ENCODE data around the gene ZBTB42.

Gene ZBTB42

DNA sequence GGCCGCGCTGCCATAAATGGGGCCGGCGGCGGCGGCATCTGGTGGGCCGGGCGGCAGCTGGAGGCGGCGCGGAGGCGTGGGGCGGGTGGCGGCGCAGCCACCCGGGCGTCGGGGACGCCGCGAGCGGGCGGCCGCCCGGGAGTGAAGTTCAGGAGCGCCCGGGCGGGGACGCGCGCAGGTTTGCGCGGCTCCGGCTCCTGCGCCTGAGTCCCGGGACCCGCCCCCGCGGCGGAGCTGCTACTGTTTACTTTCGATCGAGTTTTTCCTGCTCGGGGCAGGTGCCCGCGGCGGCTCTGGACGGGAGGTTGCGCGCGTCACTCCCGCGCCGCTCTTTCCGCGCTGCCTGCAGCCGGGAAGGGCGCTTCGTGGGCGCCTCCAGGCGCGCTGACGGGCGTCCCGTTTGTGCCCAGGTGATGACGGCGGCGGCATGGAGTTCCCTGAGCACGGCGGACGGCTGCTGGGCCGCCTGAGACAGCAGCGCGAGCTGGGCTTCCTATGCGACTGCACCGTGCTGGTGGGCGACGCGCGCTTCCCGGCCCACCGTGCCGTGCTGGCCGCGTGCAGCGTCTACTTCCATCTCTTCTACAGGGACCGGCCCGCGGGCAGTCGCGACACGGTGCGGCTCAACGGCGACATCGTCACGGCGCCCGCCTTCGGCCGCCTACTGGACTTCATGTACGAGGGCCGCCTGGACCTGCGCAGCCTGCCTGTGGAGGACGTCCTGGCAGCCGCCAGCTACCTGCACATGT lies at the start of gene ZBTB42:
TSS of gene ZBTB42 (plus strand) at position 331 of the 749 bp plus-strand sequence. CDS start at position 428, 97 bp downstream.
- DNase-seq (ENCODE audit: low spot score): peak; percentile 74

DNA sequence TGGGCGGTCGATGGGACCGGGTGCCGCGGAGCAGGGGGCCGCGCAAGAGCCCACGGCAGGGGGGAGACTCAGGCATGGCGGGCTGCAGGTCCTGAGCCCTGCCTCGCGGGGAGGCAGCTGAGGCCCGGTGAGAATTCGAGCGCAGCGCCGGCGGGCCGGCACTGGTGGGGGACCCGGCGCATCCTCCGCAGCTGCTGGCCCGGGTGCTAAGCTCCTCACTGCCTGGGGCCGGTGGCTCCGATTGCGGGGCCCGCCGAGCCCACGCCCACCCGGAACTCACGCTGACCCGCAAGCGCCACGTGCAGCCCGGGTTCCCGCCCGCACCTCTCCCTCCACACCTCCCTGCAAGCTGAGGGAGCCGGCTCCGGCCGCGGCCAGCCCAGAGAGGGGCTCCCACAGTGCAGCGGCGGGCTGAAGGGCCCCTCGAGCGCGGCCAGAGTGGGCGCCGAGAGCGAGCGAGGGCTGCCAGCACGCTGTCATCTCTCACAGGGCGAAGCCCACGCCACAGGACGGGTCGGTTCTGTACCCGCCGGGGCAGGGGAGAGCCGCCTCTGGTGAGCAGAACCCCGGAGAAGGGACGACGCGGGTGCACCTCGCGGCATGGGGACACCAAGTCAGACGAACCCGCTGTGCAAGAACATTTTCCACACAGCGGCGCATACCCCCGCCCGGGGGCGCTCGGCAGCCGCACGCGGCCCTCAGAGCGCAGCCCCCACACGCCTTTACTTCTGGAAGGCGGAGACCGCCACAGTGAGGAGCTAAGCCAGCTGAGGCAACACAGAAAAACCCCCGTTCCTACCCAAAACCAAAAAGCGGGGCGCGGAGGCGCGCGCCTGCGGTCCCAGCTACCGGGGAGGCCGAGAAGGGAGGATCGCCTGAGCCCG lies 49.1 kb upstream of the ZBTB42 start:
- no peak for DNase-seq (ENCODE audit: low spot score)

DNA sequence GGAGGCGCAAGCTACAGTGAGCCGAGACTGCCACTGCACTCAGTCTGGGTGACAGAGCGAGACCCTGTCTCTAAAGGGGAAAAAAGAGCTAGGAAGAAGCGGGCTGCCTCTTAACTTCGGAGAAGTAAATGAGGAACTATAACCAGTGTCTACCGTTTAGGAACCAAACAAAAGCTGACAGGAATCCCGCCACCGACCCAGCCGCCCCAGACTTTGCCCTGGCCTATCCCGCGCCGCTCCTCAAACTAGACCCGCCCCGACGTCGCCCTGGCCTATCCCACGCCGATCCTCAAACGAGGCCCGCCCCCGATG lies 48.5 kb upstream of the ZBTB42 start:
- DNase-seq (ENCODE audit: low spot score): no peak

DNA sequence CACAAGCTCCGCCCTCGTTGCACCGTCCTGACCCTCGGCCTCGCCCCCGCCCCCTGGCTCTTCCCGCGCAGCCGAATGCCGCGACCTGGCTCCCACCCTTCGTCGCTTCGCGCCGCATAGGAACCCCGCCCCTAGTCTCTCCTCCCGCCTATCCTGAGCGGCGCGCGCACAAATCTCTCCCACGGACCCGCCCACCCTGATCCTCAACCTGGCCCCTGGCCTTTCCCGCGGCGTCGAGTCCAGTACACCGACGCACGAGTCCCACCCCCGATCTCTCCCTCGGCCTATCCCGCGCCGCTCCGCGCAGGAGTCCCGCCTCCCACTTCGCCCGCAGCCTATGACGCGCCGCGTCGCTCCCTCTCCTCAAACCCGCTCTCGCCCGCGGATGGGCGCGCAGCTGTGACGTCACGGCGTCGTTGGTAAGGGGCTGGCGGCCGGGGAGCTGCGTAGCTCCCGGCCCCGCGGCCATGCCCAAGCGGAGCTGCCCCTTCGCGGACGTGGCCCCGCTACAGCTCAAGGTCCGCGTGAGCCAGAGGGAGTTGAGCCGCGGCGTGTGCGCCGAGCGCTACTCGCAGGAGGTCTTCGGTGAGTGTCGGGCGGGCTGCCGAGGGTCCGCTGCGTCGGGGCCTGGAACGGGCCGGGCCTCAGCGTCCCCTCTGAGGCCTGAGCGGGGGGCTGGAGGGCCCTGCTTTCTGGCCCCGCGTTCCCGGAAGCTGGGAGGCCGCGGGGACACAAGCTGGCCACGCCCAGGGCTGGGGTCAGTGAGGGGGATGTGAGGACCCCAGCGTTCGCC lies 48.0 kb upstream of the ZBTB42 start, which contains the start of gene SIVA1:
TSS of gene SIVA1 (plus strand) at position 413 of the 793 bp plus-strand sequence. CDS start at position 468, 55 bp downstream.
- peak; percentile 99 for DNase-seq (ENCODE audit: low spot score)

DNA sequence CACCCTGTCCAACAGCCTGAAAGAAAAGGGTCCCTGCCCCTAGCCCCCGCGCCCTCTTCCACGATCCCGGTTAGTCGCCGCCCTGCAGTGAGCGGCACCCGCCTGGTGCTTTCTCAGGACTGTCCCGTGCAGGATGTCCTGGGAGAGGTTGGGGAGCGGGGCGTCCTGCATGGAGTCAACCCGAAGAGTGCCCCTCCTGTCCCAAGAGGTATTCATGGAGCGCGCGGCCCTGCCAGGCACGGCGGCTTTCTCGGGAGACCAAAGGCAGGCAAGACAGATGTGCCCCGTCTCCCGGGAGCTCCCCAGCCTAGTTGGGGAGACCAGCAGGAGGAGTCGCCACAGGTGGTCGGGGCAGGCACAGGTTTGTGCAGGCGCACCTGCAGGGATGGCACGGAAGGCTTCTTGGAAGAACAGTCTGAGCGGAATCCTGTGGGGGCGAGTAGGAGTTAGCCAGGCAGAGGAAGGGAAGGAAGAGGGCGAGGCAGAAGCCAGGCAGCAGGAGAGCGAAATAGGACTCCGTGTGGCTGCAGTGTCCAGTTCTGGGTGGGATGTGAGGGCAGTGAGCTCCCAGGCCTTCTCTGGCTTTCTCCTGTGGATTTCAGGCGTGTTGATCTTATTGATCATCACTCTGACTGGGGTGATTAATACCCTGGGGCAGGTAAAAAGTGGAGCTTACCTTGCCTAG lies 47.2 kb upstream of the ZBTB42 start:
- DNase-seq (ENCODE audit: low spot score): no peak

DNA sequence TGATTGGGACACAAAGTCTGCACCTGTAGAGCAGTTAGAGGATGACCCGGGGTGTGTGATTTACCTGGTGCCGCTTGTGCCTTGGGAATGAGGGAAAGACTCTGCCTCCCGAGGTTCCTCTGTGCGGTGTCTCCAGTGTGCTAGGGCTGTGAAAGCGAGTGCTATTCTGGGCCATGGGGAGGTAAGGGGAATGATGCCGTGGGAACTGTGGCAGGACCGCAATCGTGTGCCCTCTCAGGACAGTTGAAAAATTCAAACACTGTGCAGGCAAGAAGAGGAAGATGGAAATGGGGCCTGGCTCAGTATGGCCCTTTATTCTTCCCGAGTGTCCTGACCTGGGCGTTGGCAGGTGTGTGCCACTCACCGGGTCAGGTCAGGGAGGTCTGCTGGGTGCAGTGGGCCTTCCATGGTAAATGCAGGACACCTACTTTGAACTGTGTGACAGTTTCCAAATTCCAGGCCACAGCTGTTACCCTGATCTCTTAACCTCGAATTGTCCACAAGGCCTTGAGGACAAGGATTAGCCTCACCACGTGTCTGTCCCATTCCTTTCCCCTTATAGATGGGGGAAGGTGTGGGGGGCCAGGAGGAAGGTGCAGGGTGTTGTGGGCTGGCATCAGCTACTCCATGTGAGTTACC lies 46.6 kb upstream of the ZBTB42 start:
- no peak for DNase-seq (ENCODE audit: low spot score)

DNA sequence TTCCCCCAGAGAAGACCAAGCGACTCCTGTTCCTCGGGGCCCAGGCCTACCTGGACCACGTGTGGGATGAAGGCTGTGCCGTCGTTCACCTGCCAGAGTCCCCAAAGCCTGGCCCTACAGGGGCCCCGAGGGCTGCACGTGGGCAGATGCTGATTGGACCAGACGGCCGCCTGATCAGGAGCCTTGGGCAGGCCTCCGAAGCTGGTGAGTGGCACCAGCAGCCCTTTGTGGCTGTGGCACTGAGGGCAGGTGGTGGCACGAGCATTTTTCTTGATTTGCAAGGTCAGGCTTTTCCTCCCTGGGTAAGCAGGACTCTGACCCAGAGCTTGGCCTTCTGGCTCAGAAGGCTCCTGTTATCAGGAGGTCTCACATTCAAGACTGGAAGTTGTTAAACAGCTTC lies 45.3 kb upstream of the ZBTB42 start:
- DNase-seq (ENCODE audit: low spot score): no peak

DNA sequence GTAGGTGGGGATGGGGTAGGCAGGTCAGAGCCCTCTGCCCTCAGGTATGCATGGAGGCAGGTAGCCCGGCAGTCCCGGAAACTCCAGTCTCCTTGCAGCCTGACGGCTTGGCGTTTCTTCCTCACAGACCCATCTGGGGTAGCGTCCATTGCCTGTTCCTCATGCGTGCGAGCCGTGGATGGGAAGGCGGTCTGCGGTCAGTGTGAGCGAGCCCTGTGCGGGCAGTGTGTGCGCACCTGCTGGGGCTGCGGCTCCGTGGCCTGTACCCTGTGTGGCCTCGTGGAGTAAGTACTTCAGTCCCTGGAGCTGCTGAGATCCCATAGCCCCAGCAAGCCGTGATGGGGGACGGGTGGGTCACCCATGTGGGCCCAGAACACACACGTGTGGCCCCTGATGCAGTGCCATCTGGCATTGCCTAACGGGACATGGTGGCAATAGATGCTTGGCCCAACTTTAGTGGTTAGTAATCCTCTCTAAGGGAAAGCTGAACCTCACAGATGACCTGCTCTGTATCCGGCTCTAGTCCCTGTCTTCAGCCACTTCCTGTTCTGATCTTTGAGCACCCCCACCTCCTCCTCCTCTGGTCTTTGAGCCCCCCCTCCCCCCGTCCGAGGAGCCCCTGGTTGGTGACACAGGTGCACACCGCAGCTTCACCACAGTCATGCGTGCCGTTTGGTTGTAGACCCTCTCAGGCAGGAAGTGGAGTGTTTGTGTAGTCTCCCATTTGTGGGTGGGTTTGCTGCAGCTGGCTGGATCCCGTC lies 44.2 kb upstream of the ZBTB42 start:
- no peak for DNase-seq (ENCODE audit: low spot score)

DNA sequence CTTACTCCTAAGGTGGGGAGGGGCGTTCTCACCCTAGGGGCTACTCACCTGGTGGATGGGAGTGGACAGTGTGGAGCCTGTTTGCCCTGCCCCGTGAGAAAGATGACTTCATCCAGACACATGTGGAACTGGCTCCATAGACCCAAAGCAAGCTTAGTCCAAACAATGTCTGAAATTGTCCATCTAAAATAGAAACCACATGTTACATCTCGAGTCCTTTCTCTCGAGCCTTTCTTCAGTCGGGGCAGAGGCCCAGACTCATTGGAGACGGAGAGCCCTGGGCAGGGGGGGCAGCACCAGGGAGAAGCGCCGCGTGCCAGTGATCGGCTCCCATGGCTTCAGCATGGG lies 43.7 kb upstream of the ZBTB42 start:
- DNase-seq (ENCODE audit: low spot score): no peak

DNA sequence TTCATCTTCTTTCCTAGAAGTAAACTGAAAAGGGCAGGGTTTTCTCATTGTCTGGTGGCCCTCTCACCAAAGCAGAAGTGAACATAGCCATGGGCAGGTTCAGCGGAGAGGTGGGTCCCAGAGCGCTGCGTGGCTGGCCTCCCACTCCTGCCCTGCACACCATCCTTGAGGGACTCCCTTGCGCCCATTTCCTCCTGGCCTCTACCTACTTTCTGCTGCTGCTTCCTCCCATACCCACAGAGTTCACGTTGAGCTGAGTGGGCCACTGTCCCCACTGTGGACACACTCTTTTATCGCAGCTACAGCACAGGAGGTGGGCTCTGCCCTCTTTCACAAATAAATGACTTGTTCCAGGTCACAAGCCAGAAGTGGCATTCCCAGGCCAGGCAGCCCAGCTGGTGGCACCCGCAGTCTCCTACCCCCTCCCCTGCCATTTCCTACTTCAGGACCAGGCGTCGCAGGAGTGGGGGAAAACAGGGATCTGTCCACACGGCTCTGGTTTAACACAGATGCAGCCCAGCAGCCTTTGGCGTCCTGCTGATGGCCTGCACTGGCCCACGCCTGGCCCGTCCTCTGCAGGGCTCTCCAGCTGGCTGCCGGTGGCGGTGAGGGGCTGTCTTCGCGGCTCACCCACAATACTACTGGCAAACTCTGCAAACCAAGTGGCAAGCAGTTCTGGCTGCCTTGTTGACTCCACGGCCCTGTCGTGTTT lies 43.1 kb upstream of the ZBTB42 start:
- DNase-seq (ENCODE audit: low spot score): no peak

DNA sequence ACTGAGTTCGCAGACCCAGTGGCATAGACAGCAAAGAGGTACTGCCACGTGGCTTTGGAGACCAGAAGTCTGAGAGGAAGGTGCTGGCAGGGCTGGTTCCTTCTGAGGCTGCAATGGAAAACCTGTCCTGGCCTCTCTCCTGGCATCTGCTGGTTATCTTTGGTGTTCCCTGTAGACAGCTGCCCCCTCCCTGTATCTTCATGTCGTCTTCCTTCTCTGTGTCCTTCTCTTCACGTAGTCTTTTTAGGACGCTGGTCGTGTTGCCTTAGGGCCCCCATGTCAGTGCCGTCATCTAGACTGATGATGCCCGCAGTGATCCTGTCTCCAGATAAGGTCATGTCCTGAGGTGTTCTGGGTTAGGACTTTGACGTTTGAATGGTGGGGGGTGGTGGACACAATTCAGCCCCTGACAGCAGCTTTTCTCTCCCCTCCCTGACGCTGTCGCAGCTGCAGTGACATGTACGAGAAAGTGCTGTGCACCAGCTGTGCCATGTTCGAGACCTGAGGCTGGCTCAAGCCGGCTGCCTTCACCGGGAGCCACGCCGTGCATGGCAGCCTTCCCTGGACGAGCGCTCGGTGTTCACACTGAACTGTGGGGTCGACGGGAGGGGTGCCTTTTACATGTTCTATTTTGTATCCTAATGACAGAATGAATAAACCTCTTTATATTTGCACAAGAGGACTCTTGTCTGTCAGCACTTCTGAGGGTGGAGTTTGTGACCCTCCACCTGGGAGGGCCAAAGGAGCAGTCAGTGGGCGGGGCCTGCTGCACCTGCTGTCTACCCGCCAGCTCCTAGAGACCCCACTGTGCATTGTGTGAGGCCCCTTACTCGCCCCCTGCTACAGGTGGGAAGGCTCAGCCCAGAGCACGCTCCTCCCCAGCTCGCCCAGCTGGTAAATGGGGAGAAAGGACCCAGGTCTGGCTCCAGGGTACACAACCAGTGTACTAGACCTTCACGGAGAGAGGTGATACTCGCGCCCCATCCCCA lies 41.6 kb upstream of the ZBTB42 start:
- DNase-seq (ENCODE audit: low spot score): no peak

DNA sequence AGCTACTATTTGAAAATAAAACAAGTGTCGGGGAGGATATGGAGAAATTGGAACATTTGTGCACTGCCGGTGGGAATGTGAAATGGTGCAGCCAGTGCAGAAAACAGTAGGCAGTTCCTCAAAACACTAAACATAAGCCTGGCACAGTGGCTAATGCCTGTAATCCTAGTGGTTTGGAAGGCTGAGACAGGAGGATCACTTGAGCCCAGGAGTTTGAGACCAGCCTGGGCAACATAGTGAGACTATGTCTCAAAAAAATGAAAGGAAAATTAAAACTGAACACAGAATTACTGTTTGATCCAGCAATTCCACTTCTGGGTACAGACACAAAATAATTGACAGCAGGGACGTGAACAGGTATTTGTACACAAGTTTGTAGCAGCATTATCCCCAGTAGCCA lies 35.4 kb upstream of the ZBTB42 start:
- DNase-seq (ENCODE audit: low spot score): no peak

DNA sequence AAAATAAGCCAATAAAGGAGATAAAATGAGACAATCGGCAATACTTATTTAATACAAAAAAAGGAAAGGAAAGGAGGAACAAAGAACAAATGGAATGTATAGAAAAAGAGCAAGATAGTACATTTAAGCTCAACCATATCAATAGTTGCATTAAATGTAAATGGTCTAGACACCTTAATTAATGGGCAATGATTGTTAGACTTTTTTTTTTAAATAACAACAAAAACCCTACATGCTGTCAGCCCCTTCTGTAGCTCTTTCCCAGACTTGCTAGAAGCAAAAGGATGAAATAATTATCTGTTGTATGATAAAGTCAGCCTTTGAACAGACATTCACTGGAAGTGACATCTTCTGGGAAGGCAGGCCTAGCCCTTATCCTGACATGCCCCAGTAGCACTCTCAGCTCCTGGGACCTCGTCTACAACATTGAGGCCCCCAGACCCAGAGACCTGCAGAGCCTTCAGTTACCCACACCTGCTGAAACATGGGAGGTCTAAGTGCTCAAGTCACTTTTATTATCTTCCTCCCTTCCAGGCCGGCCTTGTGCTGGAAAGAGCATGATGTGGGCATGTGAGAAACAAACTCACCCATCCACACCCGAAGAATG lies 34.5 kb upstream of the ZBTB42 start:
- no peak for DNase-seq (ENCODE audit: low spot score)

DNA sequence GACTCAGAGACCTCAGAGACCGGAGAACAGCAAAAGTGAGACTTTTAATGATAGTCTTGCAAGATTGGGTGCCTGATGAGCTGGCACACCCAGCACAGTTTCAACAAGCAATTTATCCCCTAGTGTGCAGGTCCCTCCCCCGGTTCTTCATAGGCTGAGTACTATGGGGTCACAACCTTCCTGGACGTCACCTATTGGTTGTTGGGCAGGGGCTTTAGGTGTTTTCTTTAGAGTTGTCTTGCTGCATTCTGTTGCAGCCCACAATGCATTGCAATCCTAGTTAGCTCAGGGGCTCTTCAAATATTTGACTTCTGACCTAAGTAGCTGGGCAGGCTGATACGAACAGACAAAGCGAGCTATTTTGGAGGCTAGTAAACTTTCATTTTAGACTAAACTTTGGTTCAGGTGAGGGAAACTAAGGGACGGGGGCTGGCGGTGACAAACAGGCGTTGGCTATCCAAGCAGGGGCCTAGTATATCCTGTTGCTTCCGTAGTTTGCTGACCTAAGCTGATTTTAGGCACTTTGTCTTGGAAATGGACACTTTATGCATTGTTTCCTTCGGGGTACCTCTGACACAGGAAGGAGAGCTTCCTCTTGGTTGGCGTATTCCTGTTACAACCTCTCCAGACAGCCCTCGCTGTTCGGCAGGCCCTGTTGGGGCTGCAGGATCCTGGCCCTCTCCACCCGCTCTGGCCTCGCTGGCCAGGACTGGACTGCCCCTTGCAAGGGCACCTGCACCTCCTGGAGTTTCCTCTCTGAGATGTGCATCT lies 33.9 kb upstream of the ZBTB42 start:
- DNase-seq (ENCODE audit: low spot score): no peak

DNA sequence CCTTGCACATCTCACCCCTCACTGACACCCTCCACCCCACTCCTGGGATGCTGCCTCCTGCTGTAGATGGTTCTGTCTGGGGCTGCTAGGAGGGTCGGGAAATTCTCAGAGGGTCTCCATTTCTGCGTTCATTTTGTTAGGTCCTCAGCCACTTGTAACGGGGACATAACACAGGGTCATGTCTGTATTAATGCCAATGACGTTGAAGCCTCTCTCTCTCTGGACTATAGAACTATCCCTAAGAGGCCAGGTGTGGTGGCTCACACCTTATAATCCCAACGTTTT lies 33.3 kb upstream of the ZBTB42 start:
- no peak for DNase-seq (ENCODE audit: low spot score)

DNA sequence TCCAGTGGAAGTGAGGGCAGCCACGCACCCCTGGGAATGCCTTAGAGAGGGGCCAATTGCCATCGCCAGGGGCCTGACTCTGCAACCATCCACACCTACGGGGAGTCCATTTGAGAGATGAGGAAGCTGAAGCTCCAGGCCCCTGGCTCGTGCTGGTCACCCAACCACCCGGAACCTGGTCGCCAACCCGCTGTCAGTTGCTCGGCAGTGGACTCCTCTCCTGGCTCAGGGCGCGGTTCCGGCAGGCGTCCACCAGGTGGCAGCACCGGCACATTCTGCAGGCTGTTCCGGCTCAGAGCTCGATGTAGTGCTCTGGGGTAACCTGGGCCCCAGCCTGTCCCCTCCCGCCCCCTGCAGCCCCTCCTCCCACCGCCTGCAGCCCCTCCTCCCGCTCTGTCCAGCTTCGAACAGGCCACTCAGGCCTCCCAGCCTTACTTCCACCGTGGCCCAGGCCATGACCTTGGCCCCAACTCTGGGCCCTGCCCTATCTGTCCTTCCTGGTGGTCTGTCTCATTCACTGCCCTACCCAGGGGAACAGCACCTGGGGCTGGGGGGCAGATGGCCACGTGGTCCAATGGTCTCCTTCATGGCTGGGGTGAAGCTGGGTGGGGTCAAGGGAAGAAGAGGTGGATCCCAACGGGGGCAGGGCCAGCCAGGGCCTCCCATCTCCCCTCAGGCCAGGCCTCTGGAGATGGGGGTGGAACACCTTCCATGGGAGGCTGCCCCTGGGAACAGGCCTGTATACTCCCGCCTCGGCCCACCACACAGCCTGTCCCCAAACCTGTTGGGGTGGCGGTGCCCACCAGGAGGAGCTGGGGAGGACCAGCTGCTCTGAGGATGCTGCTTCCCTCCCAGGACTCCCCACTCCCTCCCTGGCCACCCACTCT lies 32.2 kb upstream of the ZBTB42 start:
- peak; percentile 88 for DNase-seq (ENCODE audit: low spot score)
